ENCODE measurements around the gene PAIP1.

PAIP1 gene

GRCh38 chr5:43556857-43557542, at the start of gene PAIP1:
PAIP1 (minus strand) TSS chr5:43557077; CDS start chr5:43556846, 231 bp downstream.
- ChIA-PET POLR2A (interaction anchor here (0.6 to 2.4 kb wide), 3 partner anchors 42 to 73 kb away, joined by 3 to 13 read pairs (median 5); partner anchors contain the start of genes C5orf34 and TMEM267), CTCF (interaction anchor here (0.7 kb wide), 1 partner anchor 102 kb away, joined by 3 read pairs; no protein-coding TSS in a partner anchor)

GRCh38 chr5:43606351-43606750, 49.5 kb upstream of the PAIP1 start:
- CTCF ChIA-PET = no interaction called here
- no peak for DNase-seq (ENCODE audit: extremely low spot score)
- TF ChIP-seq L3MBTL2 (conservative IDR thresholded peaks at IDR 0.05) (no peak), SUZ12 (IDR thresholded peaks at IDR 0.05) (no peak), BHLHE40 (IDR thresholded peaks at IDR 0.05; ENCODE audit: borderline replicate concordance) (no peak), NFRKB (IDR thresholded peaks at IDR 0.05) (no peak), CTBP1 (IDR thresholded peaks at IDR 0.05; ENCODE audit: borderline replicate concordance) (no peak), ELF4 (IDR thresholded peaks at IDR 0.05) (no peak), ARNT (IDR thresholded peaks at IDR 0.05) (no peak), FOXK2 (IDR thresholded peaks at IDR 0.05) (no peak), LEF1 (IDR thresholded peaks at IDR 0.05; ENCODE audit: borderline replicate concordance) (no peak), FOXA1 (IDR thresholded peaks at IDR 0.05) (no peak), TARDBP (IDR thresholded peaks at IDR 0.05) (no peak), FOXM1 (IDR thresholded peaks at IDR 0.05; ENCODE audit: borderline replicate concordance) (no peak), SP1 (IDR thresholded peaks at IDR 0.05) (no peak), HDGF (IDR thresholded peaks at IDR 0.05; ENCODE audit: borderline replicate concordance) (no peak), PKNOX1 (IDR thresholded peaks at IDR 0.05) (no peak), ZNF384 (IDR thresholded peaks at IDR 0.05) (no peak)
- POLR2A ChIA-PET = no interaction called here

More at GRCh38 chr5:43556857-43557542, at the start of gene PAIP1:
- DNase-seq (ENCODE audit: extremely low spot score) = peak; percentile 78
- TF ChIP-seq TARDBP (IDR thresholded peaks at IDR 0.05) (no peak), SUZ12 (IDR thresholded peaks at IDR 0.05) (no peak), L3MBTL2 (conservative IDR thresholded peaks at IDR 0.05) (peak; percentile 59; the same call in 1 of the 2 replicates), SP1 (IDR thresholded peaks at IDR 0.05) (no peak), FOXA1 (IDR thresholded peaks at IDR 0.05) (no peak), LEF1 (IDR thresholded peaks at IDR 0.05; ENCODE audit: borderline replicate concordance) (peak; percentile 56; the same call in 1 of the 2 replicates), ZNF384 (IDR thresholded peaks at IDR 0.05) (no peak), HDGF (IDR thresholded peaks at IDR 0.05; ENCODE audit: borderline replicate concordance) (no peak), ARNT (IDR thresholded peaks at IDR 0.05) (peak; percentile 68; the same call in 1 of the 2 replicates), FOXM1 (IDR thresholded peaks at IDR 0.05; ENCODE audit: borderline replicate concordance) (0 out of 2 replicates have a peak, but pooled peaks have one; percentile 54)

- TF ChIP-seq BHLHE40 (IDR thresholded peaks at IDR 0.05; ENCODE audit: borderline replicate concordance) = no peak
- POLR2A ChIA-PET = no interaction called here
- CTCF ChIA-PET = no interaction called here
- DNase-seq (ENCODE audit: extremely low spot score) = no peak
Measured at GRCh38 chr5:43604699-43605098, 47.8 kb upstream of the PAIP1 start.

GRCh38 chr5:43603344-43604217, 46.7 kb upstream of the PAIP1 start:
- CTCF ChIA-PET = interaction anchor here (1.1 kb wide), 1 partner anchor 28 kb away, joined by 5 read pairs; no protein-coding TSS in a partner anchor
- TF ChIP-seq L3MBTL2 (conservative IDR thresholded peaks at IDR 0.05) = 0 out of 2 replicates have a peak, but pooled peaks have one; percentile 22
- TF ChIP-seq PKNOX1 (IDR thresholded peaks at IDR 0.05) = peak; percentile 35; the same call in 1 of the 2 replicates
- no peak for TF ChIP-seq LEF1 (IDR thresholded peaks at IDR 0.05; ENCODE audit: borderline replicate concordance)
- TF ChIP-seq ELF4 (IDR thresholded peaks at IDR 0.05) = no peak
- TF ChIP-seq BHLHE40 (IDR thresholded peaks at IDR 0.05; ENCODE audit: borderline replicate concordance) = peak; percentile 46; the same call in 1 of the 2 replicates
- peak; percentile 49; the same call in 1 of the 2 replicates for TF ChIP-seq ARNT (IDR thresholded peaks at IDR 0.05)
- DNase-seq (ENCODE audit: extremely low spot score) = peak; percentile 55
- POLR2A ChIA-PET = interaction anchor here (1.0 to 1.6 kb wide), 11 partner anchors 12 to 120 kb away, joined by 3 to 13 read pairs (median 3); partner anchors contain the start of genes C5orf34 and TMEM267

GRCh38 chr5:43602461-43603343, 45.8 kb upstream of the PAIP1 start, which contains the start of gene NNT:
NNT (plus strand) TSS chr5:43603180; CDS start chr5:43609196, 6,016 bp downstream.
- TF ChIP-seq ELF4 (IDR thresholded peaks at IDR 0.05) (no peak), ZNF384 (IDR thresholded peaks at IDR 0.05) (no peak), PKNOX1 (IDR thresholded peaks at IDR 0.05) (peak; percentile 95), FOXM1 (IDR thresholded peaks at IDR 0.05; ENCODE audit: borderline replicate concordance) (no peak), HDGF (IDR thresholded peaks at IDR 0.05; ENCODE audit: borderline replicate concordance) (no peak), BHLHE40 (IDR thresholded peaks at IDR 0.05; ENCODE audit: borderline replicate concordance) (no peak), L3MBTL2 (conservative IDR thresholded peaks at IDR 0.05) (peak; percentile 79)
- peak; percentile 63 for DNase-seq (ENCODE audit: extremely low spot score)
- CTCF ChIA-PET = interaction anchor here (1.1 kb wide), 1 partner anchor 29 kb away, joined by 5 read pairs; no protein-coding TSS in a partner anchor
- POLR2A ChIA-PET = interaction anchor here (0.7 to 1.6 kb wide), 13 partner anchors 11 to 584 kb away, joined by 3 to 13 read pairs (median 3); partner anchors contain the start of genes C5orf34 and TMEM267

All from HEK293T (cell line).